GM21367 (cell line): ENCODE measurements around the gene TPCN2.

ENCODE experiments used
- ATAC-seq: cut with Tn5 transposase; IDR thresholded peaks from one replicate; pipeline ENCODE4 v1.9.1; 2021; ENCODE audit not compliant: unreplicated experiment

The TPCN2 gene

GRCh38 chr11:69092263-69092662, 43.5 kb downstream of the TPCN2 start:
- ATAC-seq: no peak

GRCh38 chr11:69093106-69093505, 44.4 kb downstream of the TPCN2 start:
- ATAC-seq: no peak

- no peak for ATAC-seq
Observed at GRCh38 chr11:69094111-69094914, 45.6 kb downstream of the TPCN2 start.

GRCh38 chr11:69094915-69095290, 46.2 kb downstream of the TPCN2 start:
- no peak for ATAC-seq

GRCh38 chr11:69095300-69095699, 46.6 kb downstream of the TPCN2 start:
- ATAC-seq: no peak

- ATAC-seq: no peak
Observed at GRCh38 chr11:69096473-69096872, 47.7 kb downstream of the TPCN2 start.

GRCh38 chr11:69097263-69097662, 48.5 kb downstream of the TPCN2 start:
- ATAC-seq: no peak

- ATAC-seq: no peak
Observed at GRCh38 chr11:69099180-69099579, 50.4 kb downstream of the TPCN2 start.

- no peak for ATAC-seq
Observed at GRCh38 chr11:69100454-69101114, 51.9 kb downstream of the TPCN2 start.

GRCh38 chr11:69101115-69101791, 52.5 kb downstream of the TPCN2 start:
- peak; percentile 54 for ATAC-seq

- ATAC-seq: no peak
Observed at GRCh38 chr11:69101792-69102695, 53.3 kb downstream of the TPCN2 start.

- ATAC-seq: no peak
Observed at GRCh38 chr11:69102732-69103615, 54.2 kb downstream of the TPCN2 start.

- no peak for ATAC-seq
Observed at GRCh38 chr11:69104212-69104855, 55.6 kb downstream of the TPCN2 start.

GRCh38 chr11:69104856-69105395, 56.2 kb downstream of the TPCN2 start:
- no peak for ATAC-seq

GRCh38 chr11:69105461-69106030, 56.8 kb downstream of the TPCN2 start:
- no peak for ATAC-seq

GRCh38 chr11:69106031-69106811, 57.5 kb downstream of the TPCN2 start:
- ATAC-seq: no peak

- ATAC-seq: no peak
Observed at GRCh38 chr11:69107413-69107812, 58.7 kb downstream of the TPCN2 start.

GRCh38 chr11:69108030-69108429, 59.3 kb downstream of the TPCN2 start:
- no peak for ATAC-seq
